SK-N-SH treated with all-trans-retinoic acid at 6 μM for 48 hours (cell line): ENCODE results near the gene CNDP1.

Source experiments
- CREB5 ChIP-seq: fragments of 250-450 bp; sonication (Bioruptor Pico); IDR thresholded peaks from 2 replicates; pipeline ENCODE4 v1.5.1; 2020; ENCODE audit warnings: low read depth, mild to moderate bottlenecking, moderate library complexity
- CSDC2 ChIP-seq: fragments of 250-450 bp; sonication (Bioruptor Pico); IDR thresholded peaks from 2 replicates; pipeline ENCODE4 v1.5.0; 2020; ENCODE audit warnings: mild to moderate bottlenecking, moderate library complexity
- PATZ1 ChIP-seq: fragments of 250-450 bp; sonication (Bioruptor Pico); IDR thresholded peaks from 2 replicates; pipeline ENCODE4 v1.8.0; 2020; ENCODE audit warnings: mild to moderate bottlenecking, moderate library complexity, borderline replicate concordance
- RARB ChIP-seq: fragments of 250-450 bp; sonication (Bioruptor Pico); IDR thresholded peaks from 2 replicates; pipeline ENCODE4 v1.8.0; 2021; ENCODE audit warnings: mild to moderate bottlenecking, moderate library complexity
- TCF4 ChIP-seq: fragments of 250-450 bp; sonication (Bioruptor Pico); IDR thresholded peaks from 2 replicates; pipeline ENCODE4 v1.8.0; 2021; ENCODE audit warnings: mild to moderate bottlenecking, moderate library complexity, borderline replicate concordance

GRCh38 chr18:74497778-74498177 lies 36.5 kb upstream of the CNDP1 start:
- TF ChIP-seq CREB5 (no peak), RARB (CRISPR knock-in tag) (no peak), PATZ1 (CRISPR knock-in tag) (no peak), TCF4 (CRISPR knock-in tag) (no peak), CSDC2 (CRISPR knock-in tag) (no peak)
